PC-3 (cell line): Measurements from ENCODE around the gene HTR3B.

ENCODE experiments used
- EZH2 ChIP-seq: fragments of 300-600 bp; sonication (generic); IDR thresholded peaks from one replicate; pipeline ENCODE4 v1.6.1; 2017; ENCODE audit warnings: antibody characterized with exemption, mild to moderate bottlenecking, low read length; ENCODE audit not compliant: unreplicated experiment
- EZH2phosphoT487 ChIP-seq: fragments of 300-600 bp; sonication (generic); IDR thresholded peaks from 2 replicates; pipeline ENCODE4 v1.6.1; 2018; ENCODE audit warnings: mild to moderate bottlenecking, antibody characterized with exemption, low read length, borderline replicate concordance
- TF ChIP-seq, protein P1 (sequence below): fragments of 300-600 bp; sonication (generic); conservative IDR thresholded peaks from 2 replicates; pipeline ENCODE4 v1.5.1; 2017; ENCODE audit warnings: antibody characterized with exemption, low read depth, mild to moderate bottlenecking, low read length

DNA sequence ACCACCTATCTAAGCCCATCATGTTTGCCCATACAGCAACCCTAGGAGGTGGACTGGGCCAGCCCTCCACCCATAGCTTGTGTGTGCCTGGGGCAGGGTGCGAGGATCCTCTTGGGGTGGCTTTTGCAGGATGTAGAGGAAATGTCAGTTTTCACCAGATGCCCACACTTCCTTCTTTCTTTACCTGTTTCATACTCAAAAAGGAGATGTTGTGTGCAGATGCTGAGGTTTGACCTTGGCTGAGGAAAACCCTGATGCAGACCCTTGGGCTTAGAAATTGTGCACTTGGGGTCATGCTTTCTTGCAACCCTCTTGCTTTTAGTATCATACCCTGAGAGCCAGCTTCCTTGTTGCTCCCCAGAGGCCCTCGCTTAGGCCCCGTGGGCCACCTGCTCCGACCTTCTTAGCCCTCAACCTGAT lies 72.5 kb downstream of the HTR3B start:
- TF ChIP-seq, protein P1, sequence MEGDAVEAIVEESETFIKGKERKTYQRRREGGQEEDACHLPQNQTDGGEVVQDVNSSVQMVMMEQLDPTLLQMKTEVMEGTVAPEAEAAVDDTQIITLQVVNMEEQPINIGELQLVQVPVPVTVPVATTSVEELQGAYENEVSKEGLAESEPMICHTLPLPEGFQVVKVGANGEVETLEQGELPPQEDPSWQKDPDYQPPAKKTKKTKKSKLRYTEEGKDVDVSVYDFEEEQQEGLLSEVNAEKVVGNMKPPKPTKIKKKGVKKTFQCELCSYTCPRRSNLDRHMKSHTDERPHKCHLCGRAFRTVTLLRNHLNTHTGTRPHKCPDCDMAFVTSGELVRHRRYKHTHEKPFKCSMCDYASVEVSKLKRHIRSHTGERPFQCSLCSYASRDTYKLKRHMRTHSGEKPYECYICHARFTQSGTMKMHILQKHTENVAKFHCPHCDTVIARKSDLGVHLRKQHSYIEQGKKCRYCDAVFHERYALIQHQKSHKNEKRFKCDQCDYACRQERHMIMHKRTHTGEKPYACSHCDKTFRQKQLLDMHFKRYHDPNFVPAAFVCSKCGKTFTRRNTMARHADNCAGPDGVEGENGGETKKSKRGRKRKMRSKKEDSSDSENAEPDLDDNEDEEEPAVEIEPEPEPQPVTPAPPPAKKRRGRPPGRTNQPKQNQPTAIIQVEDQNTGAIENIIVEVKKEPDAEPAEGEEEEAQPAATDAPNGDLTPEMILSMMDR, result no peak
- no peak for TF ChIP-seq EZH2phosphoT487
- TF ChIP-seq EZH2, result no peak
